ENCODE results near the gene CYBA. TPM values are rescaled to one million over a fixed set of nuclear protein-coding genes. Genes with fewer than 3 reads are reported as not detected.
"Not testable (repeated sequence)": the region's sequence is repeated elsewhere in the genome, so short reads cannot be mapped to it uniquely, and the experiment has no call there.

Gene CYBA
- total RNA-seq, 1 experiment from 2014 or later: 351 TPM

DNA sequence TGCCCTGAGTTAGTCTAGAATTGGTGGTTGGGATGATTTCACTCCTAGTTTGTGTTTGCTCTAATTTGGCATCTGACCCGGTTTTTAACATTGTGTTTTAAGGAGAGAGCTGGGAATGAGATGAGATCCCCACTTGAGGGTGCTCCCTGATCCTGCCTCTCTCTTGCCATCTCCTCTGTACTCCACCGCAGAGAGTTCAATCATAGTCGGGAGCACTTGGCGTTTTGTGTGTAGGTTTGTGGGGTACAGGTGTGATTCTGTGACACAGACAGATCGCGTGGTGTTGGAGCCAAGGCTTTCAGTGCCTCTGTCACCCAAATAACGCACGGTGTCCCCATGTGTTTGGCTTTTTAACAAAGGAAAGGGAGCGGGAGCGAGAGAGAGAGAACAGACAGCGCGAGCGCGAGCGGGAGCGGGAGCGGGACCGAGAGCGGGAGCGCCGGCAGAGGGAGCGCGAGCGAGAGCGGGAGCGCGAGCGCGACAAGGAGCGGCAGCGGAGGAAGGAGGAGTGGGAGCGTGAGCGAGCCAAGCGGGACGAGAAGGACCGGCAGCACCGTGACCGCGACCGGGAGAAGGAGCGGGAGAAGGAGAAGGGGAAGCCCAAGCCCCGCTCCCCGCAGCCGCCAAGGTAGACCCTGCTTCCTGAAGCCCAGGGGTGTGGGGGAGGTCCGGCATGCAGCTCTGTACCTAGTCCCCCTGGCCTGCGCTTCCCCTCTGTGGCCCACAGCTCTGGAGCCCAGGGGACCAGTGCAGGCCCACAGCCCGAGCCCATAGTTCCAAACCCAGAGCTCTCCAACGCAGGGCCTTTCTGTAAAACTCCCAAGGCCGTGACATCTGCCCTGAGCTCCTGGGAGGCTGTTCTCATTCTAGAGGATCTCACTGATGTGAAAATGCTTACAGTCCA lies 39.7 kb downstream of the CYBA start:
- intact Hi-C loops (cut with micrococcal nuclease; ENCODE audit: unreplicated experiment): no loop called here
- H3K27ac Mint-ChIP-seq (ENCODE audit: unreplicated experiment): no peak overlapping the region

DNA sequence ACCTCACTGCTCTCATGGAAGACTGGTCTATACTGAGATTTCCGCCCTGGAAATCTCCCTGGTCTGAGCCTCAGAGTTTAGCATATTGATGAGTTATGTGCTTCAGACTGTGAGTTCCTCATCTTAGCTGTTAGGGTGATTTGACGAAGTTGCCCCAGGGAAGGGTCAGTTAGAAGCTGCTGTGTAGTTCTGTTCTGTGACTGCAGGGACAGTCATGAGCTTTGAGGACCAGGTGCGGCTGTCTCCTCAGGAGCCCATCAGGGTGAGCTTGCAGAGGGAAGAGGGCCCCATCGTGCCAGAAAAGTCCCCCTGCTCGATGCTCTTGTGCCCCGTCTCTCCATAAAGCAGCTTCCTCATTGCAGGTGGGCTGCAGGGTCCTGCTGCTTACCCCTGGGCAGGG lies 40.8 kb downstream of the CYBA start:
- Histone ChIP-seq H3K4me1 (no peaks in the 10 kb centered on the region), H3K4me3 (ENCODE audit: low read depth, low read length) (no peak overlapping the region), H3K9me3 (no peaks in the 10 kb centered on the region), H3K36me3 (ENCODE audit: control insufficient read depth, insufficient read depth, low read length) (peaks cover 2% of the 10 kb centered on the region; the same call in 1 of the 2 replicates), H3K27me3 (replicated peaks; ENCODE audit: control insufficient read depth, insufficient read depth, low read length) (no peaks in the 10 kb centered on the region)
- Mint-ChIP-seq H3K36me3 (ENCODE audit: insufficient read depth, unreplicated experiment) (peaks cover 82% of the 10 kb centered on the region), H3K4me1 (ENCODE audit: low read depth, unreplicated experiment) (peaks cover 6% of the 10 kb centered on the region), H3K4me3 (ENCODE audit: unreplicated experiment) (no peak overlapping the region), H3K27me3 (ENCODE audit: insufficient read depth, unreplicated experiment) (no peaks in the 10 kb centered on the region), H3K9me3 (ENCODE audit: unreplicated experiment) (no peaks in the 10 kb centered on the region), H3K27ac (ENCODE audit: unreplicated experiment) (no peak overlapping the region)
- TF ChIP-seq, protein P1, sequence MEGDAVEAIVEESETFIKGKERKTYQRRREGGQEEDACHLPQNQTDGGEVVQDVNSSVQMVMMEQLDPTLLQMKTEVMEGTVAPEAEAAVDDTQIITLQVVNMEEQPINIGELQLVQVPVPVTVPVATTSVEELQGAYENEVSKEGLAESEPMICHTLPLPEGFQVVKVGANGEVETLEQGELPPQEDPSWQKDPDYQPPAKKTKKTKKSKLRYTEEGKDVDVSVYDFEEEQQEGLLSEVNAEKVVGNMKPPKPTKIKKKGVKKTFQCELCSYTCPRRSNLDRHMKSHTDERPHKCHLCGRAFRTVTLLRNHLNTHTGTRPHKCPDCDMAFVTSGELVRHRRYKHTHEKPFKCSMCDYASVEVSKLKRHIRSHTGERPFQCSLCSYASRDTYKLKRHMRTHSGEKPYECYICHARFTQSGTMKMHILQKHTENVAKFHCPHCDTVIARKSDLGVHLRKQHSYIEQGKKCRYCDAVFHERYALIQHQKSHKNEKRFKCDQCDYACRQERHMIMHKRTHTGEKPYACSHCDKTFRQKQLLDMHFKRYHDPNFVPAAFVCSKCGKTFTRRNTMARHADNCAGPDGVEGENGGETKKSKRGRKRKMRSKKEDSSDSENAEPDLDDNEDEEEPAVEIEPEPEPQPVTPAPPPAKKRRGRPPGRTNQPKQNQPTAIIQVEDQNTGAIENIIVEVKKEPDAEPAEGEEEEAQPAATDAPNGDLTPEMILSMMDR (IDR thresholded peaks at IDR 0.05; ENCODE audit: insufficient read depth in 1 of 2, low read depth in 1 of 2, low read length in 1 of 2, severe bottlenecking in 1 of 2, unreplicated experiment in 1 of 2): peak; percentile 32 to 45
- ChIA-PET POLR2A (no interaction called here), CTCF (interaction anchor here (0.6 to 1.4 kb wide), 3 partner anchors 9 to 65 kb away, joined by 4 to 11 read pairs (median 5); no protein-coding TSS in a partner anchor)
- intact Hi-C loops (cut with micrococcal nuclease; ENCODE audit: unreplicated experiment): no loop called here
- no peak for DNase-seq
- no TSS peak for BruUV-seq (replicated peaks)

More for the DNA sequence above, 39.7 kb downstream of the CYBA start:
- TF ChIP-seq, protein P1 (IDR thresholded peaks at IDR 0.05; ENCODE audit: insufficient read depth in 1 of 2, low read depth in 1 of 2, low read length in 1 of 2, severe bottlenecking in 1 of 2, unreplicated experiment in 1 of 2): no peak
- ChIA-PET POLR2A (no interaction called here), CTCF (no interaction called here)
- no peak for DNase-seq
- no peak overlapping the region for H3K4me3 ChIP-seq (ENCODE audit: low read depth, low read length)
- H3K9me3 ChIP-seq: no peaks in the 10 kb centered on the region
- peaks cover 2% of the 10 kb centered on the region; the same call in 1 of the 2 replicates for H3K36me3 ChIP-seq (ENCODE audit: control insufficient read depth, insufficient read depth, low read length)
- H3K4me1 ChIP-seq: no peaks in the 10 kb centered on the region
- Mint-ChIP-seq H3K9me3 (ENCODE audit: unreplicated experiment) (no peaks in the 10 kb centered on the region), H3K36me3 (ENCODE audit: insufficient read depth, unreplicated experiment) (peaks cover 79% of the 10 kb centered on the region), H3K4me1 (ENCODE audit: low read depth, unreplicated experiment) (peaks cover 9% of the 10 kb centered on the region), H3K27me3 (ENCODE audit: insufficient read depth, unreplicated experiment) (no peaks in the 10 kb centered on the region), H3K4me3 (ENCODE audit: unreplicated experiment) (no peak overlapping the region)
- no TSS peak for BruUV-seq (replicated peaks)
- no peaks in the 10 kb centered on the region for H3K27me3 ChIP-seq (replicated peaks; ENCODE audit: control insufficient read depth, insufficient read depth, low read length)

DNA sequence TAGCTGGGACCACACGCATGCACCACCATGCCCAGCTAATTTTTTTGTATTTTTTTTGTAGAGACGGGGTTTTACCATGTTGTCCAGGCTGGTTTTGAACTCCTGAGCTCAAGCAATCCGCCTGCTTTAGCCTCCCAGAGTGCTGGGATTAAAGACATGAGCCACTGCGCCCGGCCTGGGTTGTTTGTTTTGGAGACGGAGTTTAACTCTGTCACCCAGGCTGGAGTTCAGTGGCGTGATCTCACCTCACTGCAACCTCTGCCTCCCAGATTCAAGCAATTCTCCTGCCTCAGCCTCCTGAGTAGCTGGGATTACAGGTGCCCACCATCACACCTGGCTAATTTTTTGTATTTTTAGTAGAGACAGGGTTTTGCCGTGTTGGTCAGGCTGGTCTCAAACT lies 41.4 kb downstream of the CYBA start:
- H3K4me1 ChIP-seq; intact Hi-C loops (cut with micrococcal nuclease; ENCODE audit: unreplicated experiment); H3K4me3 Mint-ChIP-seq (ENCODE audit: unreplicated experiment); DNase-seq; POLR2A ChIA-PET; H3K27me3 Mint-ChIP-seq (ENCODE audit: insufficient read depth, unreplicated experiment); H3K27ac Mint-ChIP-seq (ENCODE audit: unreplicated experiment); H3K4me1 Mint-ChIP-seq (ENCODE audit: low read depth, unreplicated experiment); H3K9me3 ChIP-seq; H3K4me3 ChIP-seq (ENCODE audit: low read depth, low read length); BruUV-seq (replicated peaks); H3K36me3 ChIP-seq (ENCODE audit: control insufficient read depth, insufficient read depth, low read length); H3K27me3 ChIP-seq (replicated peaks; ENCODE audit: control insufficient read depth, insufficient read depth, low read length); H3K9me3 Mint-ChIP-seq (ENCODE audit: unreplicated experiment): not testable (repeated sequence)
- CTCF ChIA-PET: interaction anchor here (1.2 to 1.4 kb wide), 2 partner anchors 9 to 24 kb away, joined by 4 to 5 read pairs; no protein-coding TSS in a partner anchor
- peaks cover 78% of the 10 kb centered on the region for H3K36me3 Mint-ChIP-seq (ENCODE audit: insufficient read depth, unreplicated experiment)
